WTC11 (cell line): ENCODE results near the gene SLC6A20. TPM values are rescaled to one million over a fixed set of nuclear protein-coding genes. Genes with fewer than 3 reads are reported as not detected.

ENCODE experiments used
- ATAC-seq: fragments of 200-7000 bp; cut with Tn5 transposase; 2 replicates; pipeline ENCODE4 v1.10.0; 2021; ENCODE audit warnings: mild to moderate bottlenecking, moderate library complexity
- CTCF ChIA-PET: fragments of 300-600 bp; sonication (Branson Sonifier 250); formaldehyde crosslinking; loops from one replicate; lab custom pipeline; 2021; ENCODE audit warnings: antibody characterized with exemption; lab: Charles Lee
- POLR2A ChIA-PET: fragments of 350-600 bp; sonication (Branson Sonifier 250); formaldehyde crosslinking; loops from one replicate; lab custom pipeline; 2021; ENCODE audit warnings: antibody characterized with exemption; lab: Charles Lee
- DNase-seq: peaks from one replicate; pipeline ENCODE4 v3.0.0; 2021; ENCODE audit warnings: low spot score
- H3K27ac Mint-ChIP-seq: 2 replicates; pipeline ENCODE4 v1.8.0; 2021; ENCODE audit warnings: mixed read lengths
- H3K27me3 Mint-ChIP-seq: 2 replicates; pipeline ENCODE4 v1.8.0; 2021; ENCODE audit warnings: low read depth, mild to moderate bottlenecking, moderate library complexity, mixed read lengths
- H3K36me3 Mint-ChIP-seq: 2 replicates; pipeline ENCODE4 v1.8.0; 2021; ENCODE audit warnings: mixed read lengths
- H3K4me1 Mint-ChIP-seq: 2 replicates; pipeline ENCODE4 v1.8.0; 2022; ENCODE audit warnings: mixed read lengths
- H3K4me3 Mint-ChIP-seq: 2 replicates; pipeline ENCODE4 v1.8.0; 2021; ENCODE audit warnings: mild to moderate bottlenecking, moderate library complexity, mixed read lengths
- H3K9me3 Mint-ChIP-seq: 2 replicates; pipeline ENCODE4 v1.8.0; 2021; ENCODE audit warnings: mixed read lengths
- AR ChIP-seq: fragments of 250-450 bp; sonication (Bioruptor Pico); IDR thresholded peaks from 2 replicates; pipeline ENCODE4 v1.9.0; 2021; ENCODE audit warnings: mild to moderate bottlenecking
- ATF2 ChIP-seq: sonication (generic); formaldehyde crosslinking; IDR thresholded peaks from 2 replicates; pipeline ENCODE4 v1.8.1; 2022; ENCODE audit warnings: low read depth, missing genetic modification reagents, borderline replicate concordance
- CREM ChIP-seq: sonication (generic); formaldehyde crosslinking; IDR thresholded peaks from 2 replicates; pipeline ENCODE4 v1.8.1; 2022; ENCODE audit warnings: mild to moderate bottlenecking, missing genetic modification reagents, moderate library complexity
- E2F4 ChIP-seq: sonication (generic); formaldehyde crosslinking; IDR thresholded peaks from 2 replicates; pipeline ENCODE4 v1.8.1; 2022; ENCODE audit warnings: low read depth, mild to moderate bottlenecking, moderate library complexity, missing genetic modification reagents, borderline replicate concordance
- E2F5 ChIP-seq: sonication (generic); formaldehyde crosslinking; IDR thresholded peaks from 2 replicates; pipeline ENCODE4 v1.8.1; 2022; ENCODE audit warnings: mild to moderate bottlenecking, moderate library complexity, missing genetic modification reagents
- ESRRA ChIP-seq: sonication (generic); formaldehyde crosslinking; IDR thresholded peaks from 2 replicates; pipeline ENCODE4 v1.8.1; 2022; ENCODE audit warnings: mild to moderate bottlenecking, missing genetic modification reagents, borderline replicate concordance
- FOXJ3 ChIP-seq: sonication (generic); formaldehyde crosslinking; IDR thresholded peaks from 2 replicates; pipeline ENCODE4 v1.9.0; 2021; ENCODE audit warnings: missing genetic modification reagents, mild to moderate bottlenecking, borderline replicate concordance
- GRHL2 ChIP-seq: fragments of 250-450 bp; sonication (Bioruptor Pico); IDR thresholded peaks from 2 replicates; pipeline ENCODE4 v1.8.0; 2022; ENCODE audit warnings: mild to moderate bottlenecking, moderate library complexity; ENCODE audit not compliant: insufficient replicate concordance, severe bottlenecking
- HMGXB4 ChIP-seq: sonication (generic); formaldehyde crosslinking; IDR thresholded peaks from 2 replicates; pipeline ENCODE4 v1.8.1; 2023; ENCODE audit warnings: mild to moderate bottlenecking, moderate library complexity, missing genetic modification reagents
- MXD4 ChIP-seq: fragments of 250-450 bp; sonication (Bioruptor Pico); IDR thresholded peaks from 2 replicates; pipeline ENCODE4 v1.8.0; 2021; ENCODE audit warnings: mild to moderate bottlenecking, moderate library complexity, borderline replicate concordance
- MYBL2 ChIP-seq: sonication (generic); formaldehyde crosslinking; IDR thresholded peaks from 2 replicates; pipeline ENCODE4 v1.8.1; 2023; ENCODE audit warnings: mild to moderate bottlenecking, moderate library complexity, missing genetic modification reagents
- NR2C2 ChIP-seq: sonication (generic); formaldehyde crosslinking; IDR thresholded peaks from 2 replicates; pipeline ENCODE4 v1.8.0; 2022; ENCODE audit warnings: mild to moderate bottlenecking, missing genetic modification reagents
- PRRX2 ChIP-seq: fragments of 250-450 bp; sonication (Bioruptor Pico); IDR thresholded peaks from 2 replicates; pipeline ENCODE4 v1.8.0; 2021; ENCODE audit warnings: mild to moderate bottlenecking
- RELA ChIP-seq: sonication (generic); formaldehyde crosslinking; IDR thresholded peaks from 2 replicates; pipeline ENCODE4 v1.8.1; 2022; ENCODE audit warnings: missing genetic modification reagents, mild to moderate bottlenecking, borderline replicate concordance
- RORB ChIP-seq: fragments of 250-450 bp; sonication (Bioruptor Pico); IDR thresholded peaks from 2 replicates; pipeline ENCODE4 v1.9.0; 2021; ENCODE audit warnings: mild to moderate bottlenecking
- TCF7 ChIP-seq: sonication (generic); formaldehyde crosslinking; IDR thresholded peaks from 2 replicates; pipeline ENCODE4 v1.8.0; 2022; ENCODE audit warnings: mild to moderate bottlenecking, low read depth, missing genetic modification reagents, moderate library complexity
- TEAD4 ChIP-seq: sonication (generic); formaldehyde crosslinking; IDR thresholded peaks from 2 replicates; pipeline ENCODE4 v1.8.0; 2022; ENCODE audit warnings: mild to moderate bottlenecking, missing genetic modification reagents
- TP53 ChIP-seq: sonication (generic); formaldehyde crosslinking; IDR thresholded peaks from 2 replicates; pipeline ENCODE4 v1.8.1; 2023; ENCODE audit warnings: mild to moderate bottlenecking, missing genetic modification reagents
- ZBTB21 ChIP-seq: sonication (generic); formaldehyde crosslinking; IDR thresholded peaks from 2 replicates; pipeline ENCODE4 v1.8.1; 2023; ENCODE audit warnings: mild to moderate bottlenecking, missing genetic modification reagents, borderline replicate concordance
- ZNF232 ChIP-seq: sonication (generic); formaldehyde crosslinking; IDR thresholded peaks from 2 replicates; pipeline ENCODE4 v1.8.0; 2022; ENCODE audit warnings: mild to moderate bottlenecking, missing genetic modification reagents
- total RNA-seq: library from RNA; stranded (reverse); gene quantifications from 3 replicates; pipeline ENCODE4 v1.2.3, GENCODE V29; 2021

SLC6A20 gene
- total RNA-seq, 1 experiment from 2014 or later, result 0.26 TPM

GRCh38 chr3:45765266-45765851 lies 31.0 kb downstream of the SLC6A20 start:
- no peak for DNase-seq
- POLR2A ChIA-PET, result no interaction called here
- CTCF ChIA-PET, result no interaction called here
- H3K27ac Mint-ChIP-seq, result no peak overlapping the region
- peaks cover 17% of the 10 kb centered on the region for H3K4me1 Mint-ChIP-seq
- H3K36me3 Mint-ChIP-seq, result peaks cover 8% of the 10 kb centered on the region
- peaks cover 6% of the 10 kb centered on the region; the same call in 1 of the 2 replicates for H3K27me3 Mint-ChIP-seq
- no peak for TF ChIP-seq RORB (CRISPR knock-in tag)
- no peak for TF ChIP-seq ZNF232
- no peak for TF ChIP-seq TP53
- TF ChIP-seq TCF7 (CRISPR knock-in tag), result no peak
- no peak for TF ChIP-seq FOXJ3 (CRISPR knock-in tag)
- TF ChIP-seq ATF2 (CRISPR knock-in tag), result no peak
- TF ChIP-seq E2F5 (CRISPR knock-in tag), result no peak
- no peak for ATAC-seq
- no peak overlapping the region for H3K4me3 Mint-ChIP-seq
- H3K9me3 Mint-ChIP-seq, result peaks cover 17% of the 10 kb centered on the region

GRCh38 chr3:45763303-45763675 lies 33.0 kb downstream of the SLC6A20 start:
- Mint-ChIP-seq H3K27ac (no peak overlapping the region), H3K4me3 (no peak overlapping the region), H3K27me3 (peaks cover 6% of the 10 kb centered on the region; the same call in 1 of the 2 replicates), H3K9me3 (peaks cover 17% of the 10 kb centered on the region), H3K36me3 (peaks cover 8% of the 10 kb centered on the region), H3K4me1 (peaks cover 17% of the 10 kb centered on the region)
- ATAC-seq (no peak), DNase-seq (no peak)
- TF ChIP-seq E2F4 (CRISPR knock-in tag) (no peak), RELA (CRISPR knock-in tag) (no peak), TEAD4 (CRISPR knock-in tag) (no peak), MYBL2 (CRISPR knock-in tag) (no peak), AR (CRISPR knock-in tag) (no peak), ESRRA (CRISPR knock-in tag) (no peak), ZBTB21 (CRISPR knock-in tag) (no peak), HMGXB4 (CRISPR knock-in tag) (no peak), RORB (CRISPR knock-in tag) (no peak), TCF7 (CRISPR knock-in tag) (no peak), NR2C2 (no peak), PRRX2 (CRISPR knock-in tag) (no peak), MXD4 (CRISPR knock-in tag) (no peak), CREM (CRISPR knock-in tag) (no peak), GRHL2 (no peak)
- ChIA-PET CTCF (interaction anchor here (1.0 to 1.2 kb wide), 2 partner anchors 27 to 69 kb away, joined by 3 to 5 read pairs; no protein-coding TSS in a partner anchor), POLR2A (no interaction called here)
